Measurements from ENCODE around the gene ZNF84. TPM values are rescaled to one million over a fixed set of nuclear protein-coding genes. Genes with fewer than 3 reads are reported as not detected.

The ZNF84 gene
- 17.0 and 37.3 TPM in 2 replicates for total RNA-seq

GRCh38 chr12:133037207-133038005 lies at the start of gene ZNF84:
TSS of gene ZNF84 (plus strand) at chr12:133037509. CDS start at chr12:133041468, 3,959 bp downstream.

GRCh38 chr12:133080368-133081158 lies 43.3 kb downstream of the ZNF84 start, which contains the start of gene ZNF140:
TSS of gene ZNF140 (plus strand) at chr12:133080923. CDS start at chr12:133081321, 398 bp downstream.

Small RNA genes lying within 50 kb of the gene (small RNA-seq; reads per million reads assigned to genes)
- not detected for gene RNU4ATAC12P

Other genes with a start within 250 kb of the ZNF84 start
- gene GOLGA3, start 208.6 kb upstream of the ZNF84 start, total RNA-seq = 104 and 161 TPM in 2 replicates
- 43.2 and 53.5 TPM in 2 replicates for gene CHFR, start 149.9 kb upstream of the ZNF84 start, total RNA-seq
- 9.0 and 11.3 TPM in 2 replicates for gene ZNF605, start 81.2 kb upstream of the ZNF84 start, total RNA-seq
- 16.7 and 27.9 TPM in 2 replicates for gene ZNF26, start 51.1 kb upstream of the ZNF84 start, total RNA-seq
- gene ZNF140, start 43.4 kb downstream of the ZNF84 start, total RNA-seq = 23.0 and 27.9 TPM in 2 replicates
- gene ZNF891, start 92.8 kb downstream of the ZNF84 start, total RNA-seq = 0.76 and 1.2 TPM in 2 replicates
- gene ZNF10, start 93.1 kb downstream of the ZNF84 start, total RNA-seq = 4.4 and 9.4 TPM in 2 replicates
- 22.0 and 35.1 TPM in 2 replicates for gene ZNF268, start 144.0 kb downstream of the ZNF84 start, total RNA-seq
- gene ANHX, start 198.4 kb downstream of the ZNF84 start, total RNA-seq = not detected in 2 replicates